ENCODE measurements around the gene NCOR2.
A peak's percentile ranks its signal among the peaks of the same experiment; 100 is the strongest.

NCOR2 gene

DNA sequence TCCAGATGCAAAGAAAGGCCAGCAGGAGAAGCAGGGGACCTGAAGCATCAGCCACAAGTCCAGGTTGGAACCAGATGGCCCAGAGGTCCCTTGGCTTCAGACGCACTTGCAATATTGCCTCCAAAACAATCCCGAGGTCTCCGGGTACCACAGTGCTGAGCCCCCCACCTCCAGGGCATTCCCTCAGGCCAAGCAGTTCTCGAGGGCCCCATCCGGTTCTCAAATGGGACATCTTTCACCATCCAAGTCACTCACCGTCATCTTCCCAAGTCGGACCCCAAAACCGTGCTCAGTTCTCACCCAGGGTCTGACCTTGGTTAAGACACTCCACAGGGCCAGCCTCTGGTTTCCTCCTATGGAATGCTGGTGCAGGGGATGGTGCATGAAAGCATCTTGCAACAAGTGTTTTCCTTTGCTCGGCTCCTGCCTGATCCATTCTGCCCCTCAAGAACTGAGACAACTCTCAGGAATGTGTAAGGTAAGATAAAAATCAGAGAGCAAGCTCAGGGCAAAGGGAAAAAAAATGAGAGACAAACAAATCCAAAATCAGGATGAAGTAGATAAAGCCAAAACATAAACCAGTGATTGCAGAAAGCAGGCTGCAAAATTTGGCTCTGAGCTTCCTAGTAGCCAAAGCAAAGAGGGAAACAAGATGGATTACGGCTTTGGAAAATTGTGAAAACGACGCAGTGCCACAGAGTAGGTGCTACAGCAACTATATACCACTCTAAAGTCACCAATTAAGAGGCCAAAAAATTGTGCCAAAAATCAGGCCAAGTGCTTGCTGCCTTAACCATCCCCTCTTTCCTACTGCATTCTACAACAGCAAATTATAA lies 8.0 kb downstream of the NCOR2 start:
- peak; percentile 67 for DNase-seq (ENCODE audit: low read depth)

DNA sequence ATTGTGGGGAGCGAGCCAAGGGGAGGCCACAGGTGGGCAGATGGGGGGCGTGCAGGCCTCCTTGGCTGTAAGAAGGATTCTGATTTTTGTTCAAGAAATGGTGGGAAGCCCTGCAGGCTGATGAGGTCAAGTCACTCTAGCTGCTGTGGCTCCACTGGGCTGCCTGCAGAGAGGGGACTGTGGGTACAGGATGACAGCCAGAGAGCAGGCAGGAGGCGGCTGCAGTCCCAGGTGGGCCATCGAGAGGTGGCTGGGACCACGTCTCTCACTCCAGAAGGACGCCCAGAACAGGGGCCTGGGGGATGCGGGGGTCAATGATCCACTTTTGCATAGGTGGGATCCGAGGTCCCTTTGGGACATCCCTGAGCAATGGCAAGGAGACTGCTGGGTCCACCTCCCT lies 9.1 kb downstream of the NCOR2 start:
- no peak for DNase-seq (ENCODE audit: low read depth)

DNA sequence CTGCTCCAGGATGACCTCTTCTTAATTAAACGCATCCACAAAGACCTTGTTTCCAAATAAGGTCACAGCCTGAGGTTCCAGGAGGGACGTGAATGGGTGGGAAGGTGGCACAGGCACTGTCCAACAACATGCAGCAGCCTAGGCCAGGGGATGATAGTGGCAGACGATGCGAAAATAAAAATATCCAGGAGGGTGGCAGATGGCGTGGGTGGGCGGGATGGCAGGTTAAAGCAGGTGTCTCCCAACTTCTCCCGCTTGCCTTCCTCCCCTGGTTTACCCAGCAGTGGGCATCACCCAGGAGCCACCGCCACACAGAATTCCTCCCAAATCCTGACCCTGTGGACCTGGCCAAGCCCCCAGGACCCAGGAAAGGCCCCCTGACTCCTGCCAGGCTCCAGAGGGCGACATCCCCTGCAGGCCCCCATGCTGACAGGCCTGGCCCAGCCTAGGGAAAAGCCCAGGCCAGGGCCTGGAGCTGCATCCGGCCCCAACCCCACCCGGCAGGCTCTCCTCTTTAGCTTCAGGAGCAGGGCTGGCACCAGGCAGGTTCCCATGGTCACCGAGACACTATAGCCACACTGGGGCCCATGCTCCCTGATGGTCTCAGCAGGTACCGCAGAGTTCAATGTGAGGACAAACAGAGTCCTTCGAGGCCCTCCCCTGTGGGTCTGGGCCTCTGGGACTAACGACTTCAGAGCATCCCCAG lies 9.7 kb downstream of the NCOR2 start:
- no peak for DNase-seq (ENCODE audit: low read depth)

DNA sequence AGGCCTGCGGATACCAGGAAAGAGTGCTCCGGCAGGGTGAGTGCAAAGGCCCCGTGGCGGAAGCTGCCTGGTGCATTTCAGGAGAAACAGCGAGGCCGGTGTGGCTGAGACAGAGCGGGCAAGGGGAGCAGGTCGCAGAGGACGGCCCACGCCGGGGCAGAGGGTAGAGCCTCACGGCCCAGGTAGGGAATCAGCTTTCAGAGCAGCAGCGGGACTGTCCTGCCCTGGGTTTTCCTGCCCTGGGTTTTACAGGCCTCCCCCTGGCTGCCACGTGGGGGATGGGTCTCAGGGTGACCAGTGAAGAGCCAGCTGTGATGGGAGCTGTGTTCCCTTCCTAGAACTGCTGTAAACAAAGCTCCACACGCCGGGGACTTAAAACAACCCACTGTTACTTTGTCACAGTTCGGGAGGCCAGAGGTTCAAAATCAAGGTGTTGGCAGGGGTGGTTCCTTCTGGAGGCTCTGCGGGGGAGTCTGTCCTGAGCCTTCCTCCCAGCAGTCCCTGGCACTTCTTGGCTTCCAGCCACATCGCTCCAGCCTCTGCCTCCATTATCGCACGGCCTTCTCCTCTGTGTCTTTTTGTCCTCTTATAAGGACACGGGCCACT lies 10.4 kb downstream of the NCOR2 start:
- no peak for DNase-seq (ENCODE audit: low read depth)

DNA sequence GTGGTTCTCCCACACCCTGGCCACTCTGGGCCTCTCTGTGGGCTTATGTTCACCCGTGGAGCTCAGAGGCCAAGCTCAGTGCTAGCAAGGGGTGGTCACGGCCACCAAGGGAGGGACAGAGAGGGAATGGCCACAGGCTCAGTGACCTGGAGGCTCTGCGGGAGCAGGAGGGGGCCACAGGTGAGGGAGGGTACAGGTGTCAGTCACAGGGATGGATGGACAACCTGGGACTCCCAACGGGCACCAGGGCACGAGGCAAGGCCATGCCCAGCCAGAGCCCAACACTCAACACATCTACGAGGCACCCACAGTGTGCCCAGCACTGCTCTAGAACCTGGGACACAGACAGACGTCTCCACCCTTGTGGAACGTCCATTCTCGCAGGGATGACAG lies 11.3 kb downstream of the NCOR2 start:
- no peak for DNase-seq (ENCODE audit: low read depth)

DNA sequence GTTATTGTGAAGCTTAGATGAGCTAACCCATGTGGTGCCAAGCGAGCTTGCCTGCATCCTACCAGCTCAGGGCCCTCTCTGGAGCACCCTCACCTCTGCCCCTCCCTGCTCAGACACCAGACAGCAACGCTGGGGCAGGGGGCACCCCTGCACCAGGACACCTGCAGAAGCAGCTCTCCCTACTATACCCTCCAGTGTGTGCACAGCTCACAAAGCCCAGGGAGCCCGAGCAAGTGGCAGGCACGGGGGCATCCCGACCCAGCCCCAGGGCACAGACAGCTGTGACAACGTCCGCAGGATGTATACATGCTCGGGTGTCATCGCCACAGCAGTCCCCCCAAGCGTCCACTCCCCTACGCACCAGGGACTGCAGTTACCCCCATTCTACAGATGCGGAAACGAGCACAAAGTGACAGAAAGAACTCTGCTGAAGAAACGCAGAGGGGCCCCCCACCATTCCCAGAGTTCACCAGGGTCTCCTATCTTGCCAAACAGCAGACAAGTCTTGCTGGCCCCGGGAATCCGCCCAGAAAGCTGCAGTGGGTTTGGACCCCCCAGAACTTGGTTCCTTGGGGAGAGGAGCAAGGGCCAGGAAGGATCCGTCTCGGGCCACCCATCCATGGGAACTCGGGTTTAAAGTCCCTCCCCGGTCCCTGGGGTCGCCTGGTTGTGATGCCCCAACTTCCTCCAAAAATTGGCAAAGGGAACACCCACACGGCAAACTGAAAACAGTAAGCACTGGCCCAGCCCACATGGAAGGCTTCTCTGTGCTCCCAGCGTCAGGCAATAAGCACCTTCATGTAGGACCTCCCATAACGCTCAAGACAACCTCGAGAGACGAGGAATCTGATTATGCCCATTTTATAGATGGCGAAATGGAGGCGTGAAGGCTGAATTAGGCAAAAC lies 12.0 kb downstream of the NCOR2 start:
- no peak for DNase-seq (ENCODE audit: low read depth)

DNA sequence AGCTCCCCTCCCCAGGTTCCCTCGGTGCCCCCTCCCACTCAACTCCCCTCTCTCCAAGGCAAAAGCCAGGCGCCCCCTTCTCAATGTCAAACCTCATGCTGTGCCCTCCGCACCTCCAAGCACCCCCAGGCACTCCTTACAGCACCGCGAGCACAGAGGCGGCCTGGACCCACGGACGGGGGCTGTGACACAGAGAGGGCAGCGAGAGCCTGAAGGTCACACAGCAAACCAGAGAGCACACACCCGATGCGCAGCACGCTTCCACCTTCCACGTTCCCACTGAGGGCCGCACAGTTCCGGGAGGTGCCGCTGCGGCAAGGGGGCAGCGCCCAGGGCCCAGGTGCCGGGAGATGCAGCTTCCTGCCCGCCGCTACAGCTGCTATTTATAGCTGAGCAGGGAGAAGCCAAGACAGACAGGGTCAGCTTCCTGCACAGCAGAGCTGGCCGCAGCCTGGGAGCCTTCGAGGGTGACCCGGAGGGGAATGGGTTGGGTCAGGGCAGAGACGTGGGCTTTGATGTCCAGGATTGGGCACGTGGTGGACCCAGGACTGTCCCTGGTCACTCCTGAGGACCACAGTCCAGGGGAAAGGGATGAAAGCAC lies 12.9 kb downstream of the NCOR2 start:
- DNase-seq (ENCODE audit: low read depth) = no peak

DNA sequence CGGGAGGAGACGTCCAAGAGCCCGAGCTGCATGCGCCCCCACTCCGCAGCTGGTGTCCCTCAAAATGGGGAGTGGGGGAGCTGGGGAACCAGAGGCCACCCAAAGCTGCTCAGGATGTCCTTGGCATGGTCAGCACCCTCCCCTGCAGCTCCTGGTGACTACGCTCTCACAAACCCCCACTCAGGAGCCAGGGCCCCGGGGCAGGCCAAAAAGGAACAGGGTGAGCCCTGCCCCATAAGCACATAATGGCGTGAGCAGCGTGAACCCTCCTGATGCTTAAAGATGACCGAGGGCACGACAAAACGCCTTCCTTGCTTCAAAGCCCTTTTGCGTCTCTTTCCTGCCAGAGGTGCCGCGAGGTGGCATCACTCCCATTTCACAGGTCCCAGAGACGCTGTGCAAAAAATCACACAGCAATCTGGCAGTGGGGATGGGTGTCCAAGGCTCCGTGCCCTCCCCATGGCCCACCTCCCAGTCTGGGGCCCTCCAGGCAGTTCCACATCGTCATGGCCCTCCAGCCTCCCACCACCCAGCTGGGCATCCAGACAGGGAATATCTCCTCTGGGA lies 13.5 kb downstream of the NCOR2 start:
- no peak for DNase-seq (ENCODE audit: low read depth)

DNA sequence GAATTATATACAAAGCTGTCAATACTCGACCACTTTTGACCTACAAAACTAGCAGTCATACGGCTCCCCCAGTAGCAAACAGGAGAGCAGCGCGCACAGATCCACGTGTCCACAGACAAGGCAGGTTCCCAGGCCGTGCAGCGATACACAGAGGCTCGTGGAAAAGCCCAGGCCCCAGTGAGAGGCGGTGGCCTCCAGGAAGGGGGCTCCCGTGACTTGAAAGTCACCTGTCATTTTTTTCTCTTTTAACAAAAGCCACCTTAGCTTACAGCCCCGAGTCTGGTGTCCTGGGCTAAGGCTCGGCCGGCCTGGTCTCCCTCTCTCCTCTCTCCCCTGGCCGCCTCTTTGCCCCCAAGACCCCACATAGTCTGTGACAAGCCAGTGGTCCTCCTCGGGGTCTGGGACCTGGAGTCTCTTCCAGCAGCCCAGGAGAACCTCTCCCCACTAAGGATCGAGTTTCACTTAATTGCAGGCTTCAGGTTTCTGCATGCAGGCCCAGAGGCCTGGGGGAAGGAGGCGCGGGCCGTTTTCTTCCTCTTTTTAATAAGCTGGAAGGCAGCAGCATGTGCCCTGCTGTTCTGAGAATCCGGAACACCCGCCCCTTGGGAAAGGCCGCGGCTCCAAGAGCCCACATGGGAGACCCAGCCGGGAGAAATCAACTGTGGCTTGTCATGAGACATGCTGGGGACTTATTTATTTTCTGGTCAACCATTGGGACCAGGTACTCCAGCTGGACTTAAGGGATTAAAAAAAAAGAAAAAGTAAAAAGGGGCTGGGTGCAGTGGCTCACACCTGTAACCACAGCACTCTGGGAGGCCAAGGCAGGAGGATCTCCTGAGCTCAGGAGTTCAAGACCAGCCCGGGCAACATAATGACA lies 15.9 kb downstream of the NCOR2 start:
- no peak for DNase-seq (ENCODE audit: low read depth)

DNA sequence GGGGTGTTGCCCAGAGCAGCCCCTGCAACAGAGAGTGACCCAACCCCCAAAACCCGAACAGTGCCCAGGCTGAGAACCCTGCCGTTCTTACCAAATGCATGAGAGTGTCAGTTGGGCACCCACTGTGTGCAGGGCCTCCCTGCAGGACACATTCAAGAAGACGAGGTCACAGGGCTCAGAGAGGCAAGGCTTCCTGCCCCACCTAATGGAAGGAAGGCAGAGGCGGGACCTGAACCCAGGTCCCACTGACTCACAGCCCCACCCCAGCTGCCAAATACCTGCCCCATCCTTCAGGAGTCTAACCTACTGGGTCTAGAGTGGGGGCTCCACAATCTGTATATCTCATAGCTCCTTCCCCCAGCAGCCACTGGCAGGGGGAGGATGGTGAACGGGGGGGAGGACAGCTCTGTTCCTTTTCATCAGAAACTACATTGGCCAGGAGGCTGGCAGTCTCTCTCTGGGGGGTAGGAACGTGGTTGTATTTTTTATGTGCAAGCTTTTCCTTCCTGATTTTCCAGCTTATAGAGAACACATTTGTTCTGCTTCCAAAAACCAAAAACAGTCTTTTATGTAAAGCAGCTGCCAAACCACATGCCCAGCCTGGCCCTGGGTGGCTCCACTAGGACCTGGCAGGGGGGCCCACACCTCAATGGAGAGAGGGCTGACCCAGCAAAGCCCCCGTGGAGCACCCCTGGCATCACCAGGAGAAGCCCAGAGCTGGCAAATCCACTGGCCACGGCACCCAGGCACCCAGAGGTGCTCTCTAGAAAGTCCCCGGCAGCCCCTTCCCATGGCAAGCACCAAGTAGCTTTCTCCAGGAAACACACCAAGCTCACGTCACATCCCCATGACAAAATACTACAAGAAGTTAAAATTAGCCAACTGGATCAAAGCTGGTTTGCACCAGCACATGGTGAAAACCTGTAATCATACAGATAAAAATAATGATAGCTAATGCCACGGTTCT lies 17.0 kb downstream of the NCOR2 start:
- DNase-seq (ENCODE audit: low read depth) = no peak

DNA sequence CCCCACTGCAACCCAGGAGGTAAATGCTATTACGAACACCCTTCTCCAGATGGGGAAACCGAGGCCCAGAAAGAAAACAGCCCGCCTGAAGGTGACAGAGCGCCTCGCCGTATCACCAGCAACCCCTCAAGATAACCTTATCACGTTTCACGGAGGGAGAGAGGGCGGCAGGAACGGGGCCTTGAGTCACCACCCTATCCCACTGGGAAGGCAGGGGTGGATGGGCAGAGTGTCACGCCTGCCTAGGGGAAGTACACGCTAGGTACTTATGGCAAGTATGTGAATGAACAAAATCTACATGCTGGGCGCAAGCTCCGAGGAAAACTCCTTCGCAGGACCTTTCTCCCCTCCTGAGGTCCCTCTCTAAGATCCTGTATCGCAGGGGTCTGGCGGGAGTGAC lies 17.8 kb downstream of the NCOR2 start:
- DNase-seq (ENCODE audit: low read depth) = peak; percentile 73

DNA sequence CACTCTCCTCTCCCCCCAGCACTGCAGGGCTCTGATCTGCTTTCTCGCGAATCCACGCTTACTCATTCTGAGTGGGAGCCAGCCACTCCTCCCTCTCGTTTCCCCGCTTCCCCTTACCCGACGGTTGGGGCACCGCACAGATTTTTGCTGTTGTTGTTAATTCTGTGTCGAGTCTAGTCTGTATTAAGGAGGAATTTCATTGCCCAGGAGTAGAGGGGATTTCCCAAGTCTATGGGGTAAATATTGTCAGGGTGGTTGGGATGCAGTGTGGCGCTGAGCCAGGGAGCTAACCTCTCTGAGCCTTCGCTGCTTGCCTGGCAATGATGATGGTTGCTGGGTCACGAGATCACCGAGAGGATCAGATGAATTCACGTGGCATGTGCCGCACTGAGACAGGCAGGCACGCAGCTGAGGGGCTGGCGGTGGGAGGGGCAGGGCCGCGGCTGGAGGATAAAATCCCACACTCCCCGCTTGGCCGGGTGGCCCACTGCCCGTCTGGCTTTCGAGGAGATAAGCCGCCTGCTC lies 18.5 kb downstream of the NCOR2 start:
- DNase-seq (ENCODE audit: low read depth) = peak; percentile 93

DNA sequence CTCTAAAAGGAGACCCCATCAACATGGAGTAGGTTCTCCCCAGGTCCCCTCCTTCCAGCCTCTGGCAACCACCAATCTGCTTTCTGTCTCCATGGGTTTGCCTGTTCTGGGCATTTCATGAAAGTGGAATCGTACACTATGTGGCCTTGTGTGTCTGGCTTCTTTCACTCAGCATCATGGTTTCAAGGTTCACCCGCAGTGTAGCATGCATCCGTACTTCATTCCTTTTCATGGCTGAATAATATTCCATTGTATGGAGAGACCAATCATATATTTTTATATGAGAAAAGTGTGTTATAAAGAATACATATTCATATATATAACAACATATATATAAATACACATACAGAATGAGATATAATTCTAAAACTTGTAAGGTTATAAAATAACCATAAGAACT lies 19.8 kb downstream of the NCOR2 start:
- no peak for DNase-seq (ENCODE audit: low read depth)

DNA sequence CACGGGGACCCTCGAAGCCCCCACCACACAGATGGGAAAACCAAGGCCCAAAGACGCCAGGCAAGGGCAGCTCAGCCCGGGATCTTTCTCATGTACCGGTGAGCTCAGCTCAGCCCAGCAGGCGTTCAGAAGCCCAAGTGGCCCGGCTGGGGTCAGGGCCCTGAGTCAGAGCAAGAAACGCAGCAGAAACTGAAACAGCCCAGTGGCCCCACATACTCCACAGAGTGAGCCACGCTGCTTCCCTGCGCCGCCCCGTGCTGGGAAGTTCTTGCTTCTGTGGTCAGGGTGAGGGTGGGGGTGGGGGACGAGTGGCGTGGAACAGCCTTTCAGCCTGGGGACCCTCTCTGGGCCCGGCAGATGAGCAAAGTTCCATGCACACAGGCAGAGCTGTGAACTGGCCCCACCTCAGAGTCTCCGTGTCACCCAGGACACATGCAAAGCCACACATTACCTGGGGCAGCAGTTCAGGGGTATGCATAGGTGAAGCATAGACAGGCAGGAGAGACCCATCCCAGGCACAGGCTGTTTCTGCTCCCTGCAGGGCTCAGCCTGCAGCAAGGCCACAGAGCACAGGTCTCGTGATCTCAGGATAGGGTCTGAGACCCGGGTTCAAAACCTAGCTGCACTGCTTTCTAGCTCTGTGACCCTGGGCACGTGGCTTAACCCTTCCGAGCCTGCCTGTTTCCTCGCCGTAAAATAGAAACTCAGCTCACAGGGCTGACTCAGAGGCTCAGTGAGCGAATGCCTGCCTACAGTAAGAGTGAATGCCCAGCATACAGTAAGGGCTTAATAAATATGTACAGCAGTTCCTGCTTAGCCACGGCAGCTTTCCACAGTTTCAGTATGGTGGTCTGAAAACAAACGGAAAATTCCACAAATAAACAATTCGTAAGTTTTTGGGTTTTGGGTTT lies 21.6 kb downstream of the NCOR2 start:
- DNase-seq (ENCODE audit: low read depth) = peak; percentile 93

DNA sequence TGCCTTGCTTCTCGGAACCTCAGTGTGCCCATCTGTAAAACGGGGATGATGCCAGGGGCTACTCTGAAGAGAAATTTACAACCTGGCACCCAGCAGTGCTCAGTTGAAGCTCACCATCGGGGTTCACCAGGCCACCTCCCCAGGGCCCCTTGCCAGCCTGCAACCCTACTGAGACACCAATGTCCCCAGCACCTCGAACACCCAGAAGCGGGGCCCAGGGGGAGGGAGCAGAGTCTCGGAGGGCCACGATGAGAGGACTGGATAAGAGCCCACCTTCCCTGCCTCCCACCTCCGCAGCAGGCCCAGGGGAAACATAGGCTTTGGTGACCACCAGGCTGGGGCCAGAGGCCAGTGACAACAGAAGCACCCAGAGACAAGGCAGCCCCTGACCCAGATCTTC lies 22.4 kb downstream of the NCOR2 start:
- DNase-seq (ENCODE audit: low read depth) = no peak

DNA sequence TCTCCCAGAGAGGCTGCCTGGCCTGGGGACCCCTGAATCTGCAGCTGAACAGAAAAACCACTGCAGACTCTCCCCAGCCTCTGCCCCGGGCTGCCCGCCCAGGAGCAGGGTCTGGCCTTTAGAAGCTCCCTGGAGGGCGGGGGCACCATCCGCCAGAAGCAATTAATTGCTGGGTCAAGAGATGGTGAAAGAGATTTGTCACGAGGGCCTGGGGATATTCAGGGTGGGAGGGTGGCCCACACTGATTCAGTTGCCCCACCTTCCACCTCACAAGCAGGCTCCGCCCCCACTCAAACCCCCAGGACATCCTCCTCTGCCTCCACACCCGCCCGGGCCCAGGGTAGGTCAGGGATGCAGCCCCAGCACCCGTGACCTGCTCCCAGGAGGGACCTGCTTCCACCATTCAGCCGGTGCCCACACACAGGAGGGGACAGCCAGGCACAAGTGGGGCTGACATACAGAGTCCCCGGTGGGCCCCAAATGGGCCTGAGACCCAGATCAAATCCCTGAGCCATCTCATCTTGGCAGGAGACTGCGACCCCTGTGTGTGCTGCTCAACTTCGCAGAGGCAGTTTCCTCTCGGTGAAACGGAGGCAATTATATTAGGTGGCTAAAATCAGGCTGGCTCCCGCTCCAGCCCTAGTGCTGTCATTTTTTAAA lies 23.0 kb downstream of the NCOR2 start:
- no peak for DNase-seq (ENCODE audit: low read depth)

DNA sequence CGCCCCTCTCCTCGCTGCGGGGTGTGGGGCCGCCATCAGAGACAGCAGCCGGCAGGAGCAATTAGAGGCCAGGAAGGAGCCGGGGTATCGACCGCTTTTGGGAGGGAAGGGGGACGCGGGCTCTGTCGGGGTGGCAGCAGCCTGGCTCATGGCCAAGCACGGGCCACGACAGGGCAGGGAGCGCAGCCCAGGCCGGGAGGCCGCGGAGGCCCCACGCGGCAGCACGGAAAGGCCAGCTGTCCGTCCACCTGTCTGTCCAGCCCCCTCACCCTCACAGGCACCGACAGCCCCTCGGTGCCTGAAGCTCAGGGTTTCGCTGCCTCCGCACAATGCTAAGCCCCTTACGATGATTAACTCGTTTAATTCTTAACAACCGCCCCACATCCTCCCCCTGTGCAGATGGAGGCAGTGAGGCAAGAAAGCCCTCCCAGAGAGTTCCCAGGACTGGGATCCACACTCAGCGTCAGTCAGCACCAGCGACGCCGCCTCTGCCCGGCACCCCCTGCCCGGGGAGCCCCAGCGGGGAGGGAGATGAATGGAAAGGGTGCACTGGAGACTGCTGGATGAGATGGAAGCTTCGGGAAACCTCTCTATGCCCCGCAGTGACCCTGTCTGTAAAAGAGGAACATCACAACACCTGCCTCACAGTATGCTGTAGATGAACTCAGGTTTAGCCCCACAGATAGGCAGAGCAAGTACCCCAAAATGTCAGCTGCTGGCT lies 23.7 kb downstream of the NCOR2 start:
- DNase-seq (ENCODE audit: low read depth) = peak; percentile 74

Data from amniotic epithelial cell (primary cell).